HG02642 (cell line): Measurements from ENCODE around the gene CIB4.

Experiments used
- ATAC-seq: cut with Tn5 transposase; IDR thresholded peaks from one replicate; pipeline ENCODE4 v1.9.1; 2021; ENCODE audit warnings: mild to moderate bottlenecking; ENCODE audit not compliant: unreplicated experiment, poor library complexity

Gene CIB4

DNA sequence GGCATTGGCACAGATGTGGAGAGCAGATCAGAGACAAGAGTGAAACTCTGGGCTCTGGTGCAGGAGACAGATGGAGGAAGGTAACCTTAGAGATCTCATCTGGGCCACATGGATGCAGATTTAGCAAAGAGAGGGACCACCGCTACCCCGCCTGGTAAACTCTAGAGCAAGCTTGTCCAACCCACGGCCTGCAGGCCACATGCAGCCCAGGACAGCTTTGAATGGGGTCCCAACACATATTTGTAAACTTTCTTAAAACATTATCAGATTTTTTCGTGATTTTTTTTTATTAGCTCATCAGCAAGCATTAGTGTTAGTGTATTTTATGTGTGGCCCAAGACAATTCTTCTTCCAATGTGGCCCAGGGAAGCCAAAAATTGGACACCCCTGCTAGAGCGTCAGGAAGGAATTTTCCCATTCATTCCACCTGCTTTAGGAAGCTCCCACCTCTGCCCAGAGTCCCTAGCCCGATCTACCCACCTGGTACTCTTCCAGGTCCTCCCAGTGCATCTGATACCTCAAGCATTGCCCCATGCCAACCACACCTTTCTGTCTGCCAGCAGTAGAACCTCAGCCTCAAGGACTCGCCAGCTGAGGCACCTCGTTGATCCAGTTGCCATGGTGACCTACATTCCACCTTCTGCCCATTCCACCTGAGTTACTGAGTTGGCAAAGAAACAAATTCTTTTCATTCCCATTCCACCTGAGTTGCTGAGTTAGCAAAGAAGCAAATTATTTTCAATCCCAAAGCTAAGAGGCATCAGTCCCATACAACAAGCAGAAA, at the start of gene CIB4:
TSS of gene CIB4 (minus strand) at position 586 of the 784 bp plus-strand sequence. CDS start at position 534, 52 bp downstream.
- ATAC-seq = no peak

- no peak for ATAC-seq
These were observed 46.6 kb upstream of the CIB4 start for GRCh38 chr2:26687801-26688200.

GRCh38 chr2:26687328-26687727, 46.2 kb upstream of the CIB4 start:
- ATAC-seq = no peak

DNA sequence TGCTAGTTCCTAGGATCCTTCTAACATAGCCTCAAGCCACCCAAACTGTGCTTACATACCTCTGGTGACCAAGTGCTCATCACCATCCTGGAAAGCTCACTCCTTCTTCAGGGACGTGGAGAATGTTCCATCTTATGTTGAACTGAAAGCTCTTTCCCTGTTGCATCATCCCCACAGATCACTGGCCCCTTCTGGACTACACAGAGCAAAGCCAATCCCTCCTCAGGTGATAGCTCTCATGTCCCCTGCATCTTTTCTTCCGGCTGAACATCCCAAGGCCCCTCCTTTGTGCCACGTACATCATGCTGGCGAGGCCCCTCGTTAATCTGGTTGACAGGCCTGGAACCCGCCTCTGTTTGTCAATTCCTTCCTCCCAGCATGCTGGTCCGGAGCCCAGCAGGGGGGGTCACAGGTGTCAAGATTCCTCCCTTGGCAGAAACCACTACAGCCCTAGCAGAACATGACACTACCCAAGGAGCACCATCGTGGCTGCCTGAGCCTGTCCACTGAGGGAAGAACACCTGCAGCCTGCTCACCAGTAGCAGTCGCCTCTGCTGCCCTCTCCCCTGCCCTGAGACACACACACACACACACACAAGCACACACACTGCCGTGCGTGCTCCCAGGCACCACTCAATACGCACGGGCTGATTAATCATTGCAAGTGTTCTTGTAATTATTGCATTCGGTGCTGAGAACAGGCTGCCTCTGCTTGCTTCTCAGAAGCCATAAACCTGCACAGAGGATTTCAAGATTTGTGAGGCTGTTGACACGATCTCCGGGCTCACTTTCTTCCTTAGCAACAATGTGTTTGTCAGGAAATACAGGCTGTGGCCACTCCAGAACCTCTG, 45.0 kb upstream of the CIB4 start:
- ATAC-seq = no peak

GRCh38 chr2:26685341-26685740, 44.2 kb upstream of the CIB4 start:
- ATAC-seq = no peak

DNA sequence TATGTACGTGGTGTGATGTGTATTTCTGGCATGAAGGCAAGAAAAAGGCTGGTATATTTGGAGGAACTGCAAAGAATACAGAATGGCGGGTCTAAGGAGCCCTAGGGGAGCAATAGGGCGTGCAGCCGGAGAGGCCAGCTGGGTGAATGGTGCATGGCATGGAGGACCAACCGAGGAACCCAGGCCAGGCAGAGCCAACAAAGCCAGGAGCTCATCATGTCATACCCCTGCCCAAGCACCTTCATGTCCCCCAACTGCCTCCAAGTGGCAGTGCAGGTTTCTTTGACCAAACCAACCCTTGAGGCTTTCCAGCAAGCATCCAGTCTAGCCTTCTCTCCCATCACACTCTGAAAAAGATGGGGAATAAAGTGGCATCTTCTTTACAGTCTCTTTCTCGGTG, 42.4 kb upstream of the CIB4 start:
- no peak for ATAC-seq

- no peak for ATAC-seq
These were observed 41.0 kb upstream of the CIB4 start for GRCh38 chr2:26682155-26682554.

- ATAC-seq = no peak
These were observed 40.5 kb upstream of the CIB4 start for GRCh38 chr2:26681656-26682055.

DNA sequence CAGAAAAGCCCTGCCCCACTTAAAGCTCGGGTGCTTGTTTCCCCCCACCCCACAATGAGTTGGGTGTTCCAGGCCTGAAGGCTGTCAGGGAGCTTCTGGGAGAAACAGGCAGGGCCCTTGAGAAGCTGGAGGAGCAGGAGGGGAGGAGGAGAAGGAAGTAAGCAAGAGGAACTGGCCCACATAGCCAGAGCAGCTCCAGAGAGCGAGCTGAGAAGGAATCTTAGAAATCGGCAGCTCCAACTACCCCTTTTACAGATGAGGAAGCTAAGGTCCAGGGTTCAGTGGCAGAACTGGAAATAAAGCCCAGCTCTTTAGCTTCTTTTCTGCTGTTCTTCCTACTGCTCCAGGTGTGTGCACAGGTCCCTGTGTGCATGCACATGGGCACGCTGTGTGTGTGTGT, 38.7 kb upstream of the CIB4 start:
- no peak for ATAC-seq

- no peak for ATAC-seq
These were observed 36.9 kb upstream of the CIB4 start for GRCh38 chr2:26678035-26678434.

- no peak for ATAC-seq
These were observed 34.6 kb upstream of the CIB4 start for GRCh38 chr2:26675651-26676255.

DNA sequence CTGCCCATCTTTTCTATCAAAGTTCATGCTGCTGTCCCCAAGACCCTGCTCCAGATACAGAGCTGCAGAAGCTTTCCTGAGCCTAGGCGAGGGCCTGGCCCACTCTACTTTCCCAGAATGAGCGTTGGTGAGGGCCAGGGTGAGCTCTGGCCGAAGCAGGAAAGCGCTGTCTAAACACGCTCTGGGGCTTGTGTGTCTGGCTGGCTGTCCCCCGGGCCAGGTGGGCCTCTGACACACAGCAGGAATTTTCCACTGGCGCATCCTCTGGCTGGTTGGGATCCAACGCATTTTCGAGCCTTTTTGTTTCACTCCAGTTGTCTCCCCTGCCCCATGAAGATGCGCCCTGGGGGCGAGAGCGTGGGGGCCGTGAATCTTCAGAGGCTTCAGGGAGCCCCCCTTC, 33.6 kb upstream of the CIB4 start:
- no peak for ATAC-seq

DNA sequence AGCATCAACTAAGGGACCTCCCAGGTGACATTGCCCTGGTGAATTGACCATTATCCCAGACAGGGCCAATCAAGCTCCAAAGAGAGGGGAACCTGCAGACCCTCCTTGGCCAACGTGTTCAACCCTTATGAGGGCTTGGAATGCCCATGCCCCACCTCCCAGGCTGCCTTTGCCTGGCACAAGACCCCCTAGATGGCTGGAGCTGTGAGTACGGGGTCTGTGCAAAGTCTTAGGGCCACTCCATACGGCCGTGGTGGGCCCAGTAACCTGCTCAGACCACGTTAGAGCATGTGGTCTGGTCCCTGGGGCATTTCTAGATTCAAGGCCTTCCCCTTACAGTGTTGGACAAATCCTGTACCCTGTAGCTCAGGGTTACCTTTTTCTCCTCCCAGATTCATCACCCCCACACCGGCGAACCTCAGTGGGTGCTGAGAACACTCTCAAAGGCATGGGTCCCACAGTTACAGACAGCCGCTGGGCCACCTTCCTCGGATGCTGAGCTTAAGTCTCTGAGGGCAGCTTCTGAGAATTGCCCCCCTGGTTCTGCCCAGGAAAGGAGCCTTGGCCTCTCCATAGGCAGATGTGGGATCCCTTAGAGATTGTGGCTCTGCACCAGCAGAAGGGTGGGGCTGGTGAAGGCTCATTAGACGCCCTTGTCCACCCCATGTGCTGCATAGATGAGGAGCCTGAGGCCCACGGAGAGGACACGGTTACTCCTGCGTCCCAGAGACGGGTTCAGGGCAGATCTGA, 33.0 kb upstream of the CIB4 start:
- ATAC-seq = no peak

DNA sequence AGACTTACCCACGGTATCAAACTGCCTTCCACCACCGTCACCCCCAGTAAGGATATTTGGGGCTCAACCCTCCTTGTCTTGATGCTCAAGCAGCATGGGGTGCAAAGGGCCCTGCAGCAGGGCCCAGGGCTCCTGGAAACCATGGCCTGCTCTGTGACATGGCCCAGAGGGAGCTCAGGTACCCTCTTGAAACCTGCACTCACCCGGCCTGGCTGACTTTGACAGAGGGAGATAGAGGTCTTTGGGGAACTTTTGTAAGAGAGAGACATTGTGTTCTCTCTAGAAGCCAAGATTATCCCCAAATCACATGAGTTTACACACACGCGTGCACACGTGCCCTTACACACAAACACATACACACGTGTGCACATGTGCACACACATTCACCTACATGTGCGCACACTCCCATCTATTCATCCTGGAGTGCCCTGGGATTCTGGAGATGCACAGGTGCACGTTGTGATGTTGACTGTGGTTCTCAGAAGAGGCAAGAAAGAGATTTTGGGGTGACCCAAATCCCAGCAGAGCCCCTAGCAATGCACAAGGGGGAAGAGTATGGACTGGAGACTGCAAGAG, 31.7 kb upstream of the CIB4 start:
- ATAC-seq = no peak

DNA sequence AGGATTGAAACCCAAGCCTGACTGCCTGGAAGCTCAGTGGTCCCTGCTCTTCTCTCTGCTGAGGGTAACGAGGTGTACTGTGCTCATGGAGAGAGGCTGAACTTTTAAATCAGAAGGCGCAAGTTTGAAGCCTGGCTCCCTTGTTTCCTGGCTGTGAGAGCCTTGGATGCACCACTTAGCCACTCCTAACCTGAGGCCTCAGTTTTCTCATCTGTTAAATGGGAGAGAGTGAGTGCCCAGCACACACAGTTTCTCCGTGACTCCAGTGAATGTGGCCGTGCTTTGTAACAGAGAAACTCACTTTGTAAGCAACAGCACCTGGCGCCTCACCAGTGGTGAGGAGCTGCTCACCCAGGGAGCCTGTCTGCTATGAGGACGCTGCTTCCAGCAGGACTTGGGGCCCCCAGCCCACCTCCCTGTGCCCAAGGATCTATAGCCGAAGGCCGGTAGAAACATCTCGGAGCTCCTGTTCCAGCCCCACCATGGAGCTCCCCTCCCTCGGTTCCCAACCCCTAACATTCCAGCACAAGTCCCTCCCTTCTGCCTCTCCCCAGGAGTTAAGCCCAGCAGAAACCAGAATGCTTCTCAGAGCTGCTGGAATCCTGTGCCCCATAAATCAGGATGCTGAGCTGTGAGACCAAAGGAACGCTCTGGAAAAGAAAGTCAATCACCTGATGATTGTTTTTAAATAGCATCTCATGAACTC, 31.1 kb upstream of the CIB4 start:
- ATAC-seq = no peak

DNA sequence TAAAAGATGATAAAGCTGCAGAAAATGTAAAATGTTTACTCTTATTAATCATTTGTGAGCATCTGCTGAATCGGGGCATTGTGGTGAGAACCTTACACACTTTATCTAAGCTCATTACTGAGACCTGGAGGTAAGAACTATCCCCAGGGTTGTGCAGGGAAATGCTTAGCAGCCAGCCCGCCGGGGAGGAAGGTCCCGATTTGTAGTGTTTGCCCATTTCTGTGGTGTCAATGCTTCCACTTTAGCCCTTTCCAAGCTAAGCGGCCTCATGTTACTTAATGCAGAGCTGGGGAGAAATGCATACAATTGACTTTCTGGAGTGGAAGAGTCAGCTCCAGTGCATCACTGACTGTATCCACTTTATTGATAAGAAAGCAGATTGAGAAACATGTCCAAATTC, 30.5 kb upstream of the CIB4 start:
- no peak for ATAC-seq

GRCh38 chr2:26670931-26671460, 29.8 kb upstream of the CIB4 start:
- no peak for ATAC-seq

GRCh38 chr2:26670171-26670570, 29.0 kb upstream of the CIB4 start:
- no peak for ATAC-seq
